HFF-Myc (cell line): ENCODE data around the gene GATAD2B.
"Not testable (repeated sequence)": the region's sequence is repeated elsewhere in the genome, so short reads cannot be mapped to it uniquely, and the experiment has no call there.

Experiments used
- DNase-seq: peaks from one replicate; pipeline ENCODE4 v3.0.0-alpha.2; 2011; ENCODE audit warnings: low read depth; ENCODE audit errors: extremely low read depth
- H3K4me3 ChIP-seq: replicated peaks from 2 replicates; pipeline ENCODE4 v1.5.1; 2011; ENCODE audit warnings: low read depth, mild to moderate bottlenecking, control low read depth, low read length
- CTCF ChIP-seq: IDR thresholded peaks from 2 replicates; pipeline ENCODE4 v1.5.1; 2012; ENCODE audit warnings: mild to moderate bottlenecking, low read depth, low read length, control low read depth; ENCODE audit errors: missing control alignments

Gene GATAD2B

GRCh38 chr1:153783233-153784190 lies 139.3 kb downstream of the GATAD2B start:
- TF ChIP-seq CTCF: no peak
- H3K4me3 ChIP-seq: peak overlapping the region; percentile 52
- no peak for DNase-seq

GRCh38 chr1:153782648-153783047 lies 140.1 kb downstream of the GATAD2B start:
- H3K4me3 ChIP-seq: peak overlapping the region; percentile 52

GRCh38 chr1:153780551-153780950 lies 142.2 kb downstream of the GATAD2B start:
- no peak for DNase-seq
- H3K4me3 ChIP-seq: no peak overlapping the region
- no peak for TF ChIP-seq CTCF

More at GRCh38 chr1:153782648-153783047, 140.1 kb downstream of the GATAD2B start:
- DNase-seq: not testable (repeated sequence)

- H3K4me3 ChIP-seq: no peak overlapping the region
- TF ChIP-seq CTCF: no peak
- no peak for DNase-seq
These were observed 142.8 kb downstream of the GATAD2B start for GRCh38 chr1:153779781-153780541.

GRCh38 chr1:153778824-153779519 lies 143.8 kb downstream of the GATAD2B start:
- no peak for DNase-seq
- no peak overlapping the region for H3K4me3 ChIP-seq
- TF ChIP-seq CTCF: no peak

- TF ChIP-seq CTCF: no peak
- no peak overlapping the region for H3K4me3 ChIP-seq
- no peak for DNase-seq
These were observed 144.5 kb downstream of the GATAD2B start for GRCh38 chr1:153778051-153778823.
